ENCODE results near the gene MYO18B.

The MYO18B gene

GRCh38 chr22:25697181-25697664, 44.8 kb upstream of the MYO18B start:
- no peak overlapping the region for H3K9ac ChIP-seq (ENCODE audit: low read length)
- TF ChIP-seq, protein P1, sequence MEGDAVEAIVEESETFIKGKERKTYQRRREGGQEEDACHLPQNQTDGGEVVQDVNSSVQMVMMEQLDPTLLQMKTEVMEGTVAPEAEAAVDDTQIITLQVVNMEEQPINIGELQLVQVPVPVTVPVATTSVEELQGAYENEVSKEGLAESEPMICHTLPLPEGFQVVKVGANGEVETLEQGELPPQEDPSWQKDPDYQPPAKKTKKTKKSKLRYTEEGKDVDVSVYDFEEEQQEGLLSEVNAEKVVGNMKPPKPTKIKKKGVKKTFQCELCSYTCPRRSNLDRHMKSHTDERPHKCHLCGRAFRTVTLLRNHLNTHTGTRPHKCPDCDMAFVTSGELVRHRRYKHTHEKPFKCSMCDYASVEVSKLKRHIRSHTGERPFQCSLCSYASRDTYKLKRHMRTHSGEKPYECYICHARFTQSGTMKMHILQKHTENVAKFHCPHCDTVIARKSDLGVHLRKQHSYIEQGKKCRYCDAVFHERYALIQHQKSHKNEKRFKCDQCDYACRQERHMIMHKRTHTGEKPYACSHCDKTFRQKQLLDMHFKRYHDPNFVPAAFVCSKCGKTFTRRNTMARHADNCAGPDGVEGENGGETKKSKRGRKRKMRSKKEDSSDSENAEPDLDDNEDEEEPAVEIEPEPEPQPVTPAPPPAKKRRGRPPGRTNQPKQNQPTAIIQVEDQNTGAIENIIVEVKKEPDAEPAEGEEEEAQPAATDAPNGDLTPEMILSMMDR (IDR thresholded peaks at IDR 0.05; ENCODE audit: insufficient read depth, low read length, poor library complexity, severe bottlenecking): no peak
- TF ChIP-seq EZH2phosphoT487 (conservative IDR thresholded peaks at IDR 0.05; ENCODE audit: low read length): no peak
- no peaks in the 10 kb centered on the region for H3F3A ChIP-seq (ENCODE audit: insufficient read depth)
- no peaks in the 10 kb centered on the region for H3K9me2 ChIP-seq (replicated peaks; ENCODE audit: insufficient read depth, low read length)
- H3K9me3 ChIP-seq (ENCODE audit: insufficient read depth, low read length): no peaks in the 10 kb centered on the region
- H3K36me3 ChIP-seq (ENCODE audit: low read length): no peaks in the 10 kb centered on the region
- no peak overlapping the region for H3K4me3 ChIP-seq (ENCODE audit: insufficient read depth, low read length, poor library complexity, severe bottlenecking)
- H3K27ac ChIP-seq (ENCODE audit: low read depth, low read length): no peak overlapping the region
- no peaks in the 10 kb centered on the region for H3K27me3 ChIP-seq (ENCODE audit: low read length)
- no peaks in the 10 kb centered on the region for H3K79me2 ChIP-seq (ENCODE audit: insufficient read depth, low read length)
- H3K4me2 ChIP-seq (ENCODE audit: low read depth, low read length, poor library complexity, severe bottlenecking): no peak overlapping the region
- H2AFZ ChIP-seq (ENCODE audit: low read depth, low read length, severe bottlenecking): no peak overlapping the region
- no peaks in the 10 kb centered on the region for H4K20me1 ChIP-seq (ENCODE audit: low read depth, low read length)

GRCh38 chr22:25697978-25698377, 44.0 kb upstream of the MYO18B start:
- Histone ChIP-seq H3F3A (ENCODE audit: insufficient read depth) (no peaks in the 10 kb centered on the region), H3K27me3 (ENCODE audit: low read length) (no peaks in the 10 kb centered on the region), H3K9me2 (replicated peaks; ENCODE audit: insufficient read depth, low read length) (no peaks in the 10 kb centered on the region), H3K27ac (ENCODE audit: low read depth, low read length) (no peak overlapping the region), H2AFZ (ENCODE audit: low read depth, low read length, severe bottlenecking) (no peak overlapping the region), H3K4me2 (ENCODE audit: low read depth, low read length, poor library complexity, severe bottlenecking) (no peak overlapping the region), H3K9me3 (ENCODE audit: insufficient read depth, low read length) (no peaks in the 10 kb centered on the region), H3K79me2 (ENCODE audit: insufficient read depth, low read length) (no peaks in the 10 kb centered on the region), H3K36me3 (ENCODE audit: low read length) (no peaks in the 10 kb centered on the region), H4K20me1 (ENCODE audit: low read depth, low read length) (no peaks in the 10 kb centered on the region), H3K4me3 (ENCODE audit: insufficient read depth, low read length, poor library complexity, severe bottlenecking) (no peak overlapping the region), H3K9ac (ENCODE audit: low read length) (no peak overlapping the region)
- TF ChIP-seq EZH2phosphoT487 (conservative IDR thresholded peaks at IDR 0.05; ENCODE audit: low read length): no peak

DNA sequence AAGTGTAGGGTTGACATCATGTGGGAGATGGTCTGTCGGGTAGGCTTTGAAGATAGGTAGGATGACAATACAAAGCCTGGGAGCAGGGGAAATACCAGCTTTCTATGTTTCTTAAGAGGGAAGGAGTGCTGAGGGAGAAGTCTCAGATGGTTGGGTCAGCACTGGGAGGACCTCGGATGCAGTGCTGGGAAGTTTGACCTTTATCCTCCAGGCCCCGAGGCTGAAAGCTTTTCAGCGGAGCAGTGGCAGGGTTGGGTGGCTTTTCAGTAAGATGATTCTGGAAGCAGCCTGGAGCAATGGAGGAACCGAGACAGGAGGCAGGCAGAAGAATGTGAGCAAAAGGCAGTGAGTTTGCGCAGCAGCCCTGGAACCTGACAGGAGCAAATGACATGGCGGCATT, 43.5 kb upstream of the MYO18B start:
- no peaks in the 10 kb centered on the region for H3K27me3 ChIP-seq (ENCODE audit: low read length)
- H3K79me2 ChIP-seq (ENCODE audit: insufficient read depth, low read length): no peaks in the 10 kb centered on the region
- no peak overlapping the region for H3K4me2 ChIP-seq (ENCODE audit: low read depth, low read length, poor library complexity, severe bottlenecking)
- no peak for TF ChIP-seq EZH2phosphoT487 (conservative IDR thresholded peaks at IDR 0.05; ENCODE audit: low read length)
- TF ChIP-seq, protein P1 (IDR thresholded peaks at IDR 0.05; ENCODE audit: insufficient read depth, low read length, poor library complexity, severe bottlenecking): no peak
- H3K27ac ChIP-seq (ENCODE audit: low read depth, low read length): no peak overlapping the region
- no peaks in the 10 kb centered on the region for H3K9me2 ChIP-seq (replicated peaks; ENCODE audit: insufficient read depth, low read length)
- H4K20me1 ChIP-seq (ENCODE audit: low read depth, low read length): no peaks in the 10 kb centered on the region
- no peaks in the 10 kb centered on the region for H3F3A ChIP-seq (ENCODE audit: insufficient read depth)
- H3K4me3 ChIP-seq (ENCODE audit: insufficient read depth, low read length, poor library complexity, severe bottlenecking): no peak overlapping the region
- no peaks in the 10 kb centered on the region for H3K9me3 ChIP-seq (ENCODE audit: insufficient read depth, low read length)
- no peaks in the 10 kb centered on the region for H3K36me3 ChIP-seq (ENCODE audit: low read length)
- H3K9ac ChIP-seq (ENCODE audit: low read length): no peak overlapping the region
- H2AFZ ChIP-seq (ENCODE audit: low read depth, low read length, severe bottlenecking): no peak overlapping the region

DNA sequence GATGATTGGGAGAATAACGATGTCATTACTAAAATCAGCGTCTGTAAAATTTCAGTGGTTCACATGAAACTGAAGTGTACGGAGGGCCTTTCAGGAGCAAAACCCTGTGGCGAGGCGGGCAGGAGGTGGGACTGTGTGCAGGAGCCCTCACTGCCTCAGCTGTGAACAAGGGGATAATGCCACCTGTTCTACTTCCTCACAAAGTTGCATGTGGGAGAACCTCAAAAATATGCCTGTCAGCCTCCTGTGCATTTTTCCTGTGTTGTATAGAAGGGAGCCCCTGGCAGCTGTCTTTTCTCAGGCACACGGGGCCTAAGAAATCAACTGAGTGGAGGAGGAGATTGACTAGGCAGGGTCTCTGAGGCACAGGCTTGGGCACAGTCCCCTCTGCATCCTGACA, 43.0 kb upstream of the MYO18B start:
- Histone ChIP-seq H3F3A (ENCODE audit: insufficient read depth) (no peaks in the 10 kb centered on the region), H3K9me2 (replicated peaks; ENCODE audit: insufficient read depth, low read length) (no peaks in the 10 kb centered on the region), H3K9ac (ENCODE audit: low read length) (no peak overlapping the region), H3K27ac (ENCODE audit: low read depth, low read length) (no peak overlapping the region), H3K4me3 (ENCODE audit: insufficient read depth, low read length, poor library complexity, severe bottlenecking) (no peak overlapping the region), H3K27me3 (ENCODE audit: low read length) (no peaks in the 10 kb centered on the region), H3K79me2 (ENCODE audit: insufficient read depth, low read length) (no peaks in the 10 kb centered on the region), H4K20me1 (ENCODE audit: low read depth, low read length) (no peaks in the 10 kb centered on the region), H3K4me2 (ENCODE audit: low read depth, low read length, poor library complexity, severe bottlenecking) (no peak overlapping the region), H2AFZ (ENCODE audit: low read depth, low read length, severe bottlenecking) (no peak overlapping the region), H3K36me3 (ENCODE audit: low read length) (no peaks in the 10 kb centered on the region), H3K9me3 (ENCODE audit: insufficient read depth, low read length) (no peaks in the 10 kb centered on the region)
- TF ChIP-seq, protein P1 (IDR thresholded peaks at IDR 0.05; ENCODE audit: insufficient read depth, low read length, poor library complexity, severe bottlenecking): no peak
- no peak for TF ChIP-seq EZH2phosphoT487 (conservative IDR thresholded peaks at IDR 0.05; ENCODE audit: low read length)

Measured in SU-DHL-6 (cell line).